HEK293 (cell line): ENCODE measurements around the gene GPX3.

Source experiments
- CTCF ChIA-PET: fragments of 350-600 bp; formaldehyde crosslinking; extraction: SDS; loops from one replicate; lab custom pipeline; 2021; ENCODE audit warnings: antibody characterized with exemption; lab: Yijun Ruan, JAX
- POLR2A ChIA-PET: fragments of 300-600 bp; formaldehyde crosslinking; extraction: SDS; loops from one replicate; lab custom pipeline; 2020; ENCODE audit warnings: antibody characterized with exemption, inconsistent platforms; lab: Yijun Ruan, JAX
- H3K27ac ChIP-seq: fragments of 200-500 bp; sonication (Bioruptor generic); 2 replicates; pipeline ENCODE4 v1.5.1; 2014; ENCODE audit warnings: low read depth, low read length, control low read depth, inconsistent platforms; ENCODE audit errors: extremely low read depth
- H3K36me3 ChIP-seq, 2 experiments: fragments of 200-500 bp in 1 of 2; sonication (Bioruptor generic) in 1 of 2; 1 replicate in 1 of 2; 2 replicates in 1 of 2; pipeline ENCODE4 v1.5.1; 2014 to 2017; ENCODE audit warnings: inconsistent platforms in 2 of 2, low read length in 2 of 2; ENCODE audit not compliant: control insufficient read depth in 2 of 2, insufficient read depth in 1 of 2
- H3K4me1 ChIP-seq: fragments of 200-500 bp; sonication (Bioruptor generic); 2 replicates; pipeline ENCODE4 v1.5.1; 2014; ENCODE audit warnings: mild to moderate bottlenecking, low read length, inconsistent platforms; ENCODE audit not compliant: control insufficient read depth, insufficient read depth
- H3K4me3 ChIP-seq: 2 replicates; pipeline ENCODE4 v1.5.1; 2011; ENCODE audit warnings: low read depth, mild to moderate bottlenecking, control low read depth, low read length, moderate library complexity
- H3K9me3 ChIP-seq: fragments of 200-500 bp; sonication (Bioruptor generic); 2 replicates; pipeline ENCODE4 v1.5.1; 2014; ENCODE audit warnings: low read depth, low read length, inconsistent platforms; ENCODE audit not compliant: control insufficient read depth, insufficient read depth
- HOXC10 ChIP-seq: sonication (generic); formaldehyde crosslinking; IDR thresholded peaks from 2 replicates; pipeline ENCODE4 v1.8.1; 2023; ENCODE audit warnings: mild to moderate bottlenecking, missing genetic modification reagents
- KLF16 ChIP-seq: fragments of 450-650 bp; formaldehyde crosslinking; IDR thresholded peaks from 2 replicates; pipeline ENCODE4 v1.5.1; 2017; ENCODE audit warnings: missing biosample characterization, missing genetic modification characterization
- PRDM10 ChIP-seq: fragments of 450-650 bp; formaldehyde crosslinking; IDR thresholded peaks from 2 replicates; pipeline ENCODE4 v1.5.1; 2016; ENCODE audit warnings: missing biosample characterization, missing genetic modification characterization
- WT1 ChIP-seq: fragments of 450-650 bp; formaldehyde crosslinking; IDR thresholded peaks from 2 replicates; pipeline ENCODE4 v1.5.1; 2016; ENCODE audit warnings: missing biosample characterization, missing genetic modification characterization
- ZBTB21 ChIP-seq: fragments of 450-650 bp; formaldehyde crosslinking; IDR thresholded peaks from 2 replicates; pipeline ENCODE4 v1.5.1; 2017; ENCODE audit warnings: missing biosample characterization, missing genetic modification characterization
- ZFP37 ChIP-seq: fragments of 450-650 bp; formaldehyde crosslinking; IDR thresholded peaks from 2 replicates; pipeline ENCODE4 v1.5.1; 2016; ENCODE audit warnings: missing biosample characterization, missing genetic modification characterization
- ZNF184 ChIP-seq: fragments of 450-650 bp; IDR thresholded peaks from 2 replicates; pipeline ENCODE4 v1.5.1; 2018; ENCODE audit warnings: missing biosample characterization, mild to moderate bottlenecking, missing genetic modification characterization
- ZNF19 ChIP-seq: fragments of 450-650 bp; formaldehyde crosslinking; IDR thresholded peaks from 2 replicates; pipeline ENCODE4; 2016; ENCODE audit warnings: missing biosample characterization, missing genetic modification characterization, low read depth
- ZNF202 ChIP-seq: fragments of 450-650 bp; formaldehyde crosslinking; IDR thresholded peaks from 2 replicates; pipeline ENCODE4 v1.5.1; 2016; ENCODE audit warnings: missing biosample characterization, missing genetic modification characterization, borderline replicate concordance
- ZNF211 ChIP-seq: fragments of 450-650 bp; formaldehyde crosslinking; IDR thresholded peaks from 2 replicates; pipeline ENCODE4 v1.5.1; 2016; ENCODE audit warnings: low read depth, missing biosample characterization, missing genetic modification characterization
- ZNF311 ChIP-seq: fragments of 450-650 bp; formaldehyde crosslinking; IDR thresholded peaks from 2 replicates; pipeline ENCODE4 v1.5.1; 2017; ENCODE audit warnings: missing biosample characterization, missing genetic modification characterization, borderline replicate concordance
- ZNF341 ChIP-seq: fragments of 450-650 bp; formaldehyde crosslinking; IDR thresholded peaks from 2 replicates; pipeline ENCODE4; 2016; ENCODE audit warnings: low read depth, missing biosample characterization, missing genetic modification characterization
- ZNF37A ChIP-seq: fragments of 450-650 bp; IDR thresholded peaks from 2 replicates; pipeline ENCODE4 v1.5.1; 2018; ENCODE audit warnings: missing biosample characterization, missing genetic modification characterization
- ZNF530 ChIP-seq: fragments of 450-650 bp; formaldehyde crosslinking; IDR thresholded peaks from 2 replicates; pipeline ENCODE4 v1.5.1; 2016; ENCODE audit warnings: low read depth, missing biosample characterization, missing genetic modification characterization
- ZNF610 ChIP-seq: fragments of 450-650 bp; formaldehyde crosslinking; IDR thresholded peaks from 2 replicates; pipeline ENCODE4 v1.5.1; 2016; ENCODE audit warnings: missing biosample characterization, missing genetic modification characterization, borderline replicate concordance
- ZNF76 ChIP-seq: fragments of 450-650 bp; formaldehyde crosslinking; IDR thresholded peaks from 2 replicates; pipeline ENCODE4; 2016; ENCODE audit warnings: low read depth, missing biosample characterization, missing genetic modification characterization, borderline replicate concordance
- TF ChIP-seq, protein P1 (sequence below): fragments of 450-650 bp; formaldehyde crosslinking; IDR thresholded peaks from 2 replicates; pipeline ENCODE4 v1.5.1; 2016; ENCODE audit warnings: missing biosample characterization, missing genetic modification characterization, low read depth
- TF ChIP-seq, protein P2 (sequence below): fragments of 450-650 bp; formaldehyde crosslinking; IDR thresholded peaks from 2 replicates; pipeline ENCODE4 v1.5.1; 2016; ENCODE audit warnings: missing biosample characterization, missing genetic modification characterization
- TF ChIP-seq, protein P3 (sequence below): fragments of 450-650 bp; formaldehyde crosslinking; IDR thresholded peaks from 2 replicates; pipeline ENCODE4 v1.5.1; 2017; ENCODE audit warnings: missing biosample characterization, missing genetic modification characterization
- TF ChIP-seq, protein P4 (sequence below): fragments of 450-650 bp; formaldehyde crosslinking; IDR thresholded peaks from 2 replicates; pipeline ENCODE4; 2016; ENCODE audit warnings: missing biosample characterization, missing genetic modification characterization
- TF ChIP-seq, protein P5 (sequence below): fragments of 450-650 bp; formaldehyde crosslinking; IDR thresholded peaks from 2 replicates; pipeline ENCODE4 v1.5.1; 2016; ENCODE audit warnings: missing biosample characterization, missing genetic modification characterization

GPX3 gene

GRCh38 chr5:151053796-151054462 is 33.5 kb downstream of the GPX3 start (continued):
- TF ChIP-seq, protein P1, sequence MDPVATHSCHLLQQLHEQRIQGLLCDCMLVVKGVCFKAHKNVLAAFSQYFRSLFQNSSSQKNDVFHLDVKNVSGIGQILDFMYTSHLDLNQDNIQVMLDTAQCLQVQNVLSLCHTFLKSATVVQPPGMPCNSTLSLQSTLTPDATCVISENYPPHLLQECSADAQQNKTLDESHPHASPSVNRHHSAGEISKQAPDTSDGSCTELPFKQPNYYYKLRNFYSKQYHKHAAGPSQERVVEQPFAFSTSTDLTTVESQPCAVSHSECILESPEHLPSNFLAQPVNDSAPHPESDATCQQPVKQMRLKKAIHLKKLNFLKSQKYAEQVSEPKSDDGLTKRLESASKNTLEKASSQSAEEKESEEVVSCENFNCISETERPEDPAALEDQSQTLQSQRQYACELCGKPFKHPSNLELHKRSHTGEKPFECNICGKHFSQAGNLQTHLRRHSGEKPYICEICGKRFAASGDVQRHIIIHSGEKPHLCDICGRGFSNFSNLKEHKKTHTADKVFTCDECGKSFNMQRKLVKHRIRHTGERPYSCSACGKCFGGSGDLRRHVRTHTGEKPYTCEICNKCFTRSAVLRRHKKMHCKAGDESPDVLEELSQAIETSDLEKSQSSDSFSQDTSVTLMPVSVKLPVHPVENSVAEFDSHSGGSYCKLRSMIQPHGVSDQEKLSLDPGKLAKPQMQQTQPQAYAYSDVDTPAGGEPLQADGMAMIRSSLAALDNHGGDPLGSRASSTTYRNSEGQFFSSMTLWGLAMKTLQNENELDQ (tag by site-specific recombination) = no peak
- TF ChIP-seq ZNF530 (tag by site-specific recombination) = no peak

DNA sequence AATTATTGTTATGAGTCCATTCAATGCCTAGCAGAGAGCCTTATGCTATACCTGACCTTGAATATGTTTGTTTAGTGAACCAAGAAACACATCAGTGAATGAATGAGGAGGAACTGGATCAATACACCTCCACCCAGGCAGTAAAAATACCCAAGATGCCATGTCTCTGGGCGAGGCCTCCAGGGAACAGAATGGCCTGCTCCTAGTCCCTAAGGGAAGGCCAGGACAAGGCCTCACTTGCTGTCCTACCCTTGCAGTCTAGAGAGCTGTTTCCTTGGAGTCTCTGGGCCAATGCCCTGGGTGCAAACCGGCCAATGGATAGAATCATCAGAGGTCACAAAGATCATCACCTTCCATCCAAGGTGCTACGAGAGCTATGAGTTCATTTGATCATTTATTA is 34.3 kb downstream of the GPX3 start:
- peaks cover 19 to 77% of the 10 kb centered on the region in 2 experiments; a peak in 2 of 3 replicates for H3K36me3 ChIP-seq
- H3K4me3 ChIP-seq = no peak overlapping the region
- H3K27ac ChIP-seq = no peak overlapping the region
- no peaks in the 10 kb centered on the region for H3K4me1 ChIP-seq
- ChIA-PET POLR2A (no interaction called here), CTCF (interaction anchor here (0.7 to 1.5 kb wide), 2 partner anchors 61 to 401 kb away, joined by 3 to 9 read pairs; no protein-coding TSS in a partner anchor)
- H3K9me3 ChIP-seq = no peaks in the 10 kb centered on the region
- TF ChIP-seq HOXC10 (CRISPR knock-in tag) (no peak), ZNF211 (tag by site-specific recombination) (no peak), WT1 (tag by site-specific recombination) (no peak), ZNF311 (tag by site-specific recombination) (no peak), ZBTB21 (tag by site-specific recombination) (no peak), ZNF76 (tag by site-specific recombination) (no peak), ZFP37 (tag by site-specific recombination) (no peak), ZNF610 (tag by site-specific recombination) (no peak)
- TF ChIP-seq, protein P2, sequence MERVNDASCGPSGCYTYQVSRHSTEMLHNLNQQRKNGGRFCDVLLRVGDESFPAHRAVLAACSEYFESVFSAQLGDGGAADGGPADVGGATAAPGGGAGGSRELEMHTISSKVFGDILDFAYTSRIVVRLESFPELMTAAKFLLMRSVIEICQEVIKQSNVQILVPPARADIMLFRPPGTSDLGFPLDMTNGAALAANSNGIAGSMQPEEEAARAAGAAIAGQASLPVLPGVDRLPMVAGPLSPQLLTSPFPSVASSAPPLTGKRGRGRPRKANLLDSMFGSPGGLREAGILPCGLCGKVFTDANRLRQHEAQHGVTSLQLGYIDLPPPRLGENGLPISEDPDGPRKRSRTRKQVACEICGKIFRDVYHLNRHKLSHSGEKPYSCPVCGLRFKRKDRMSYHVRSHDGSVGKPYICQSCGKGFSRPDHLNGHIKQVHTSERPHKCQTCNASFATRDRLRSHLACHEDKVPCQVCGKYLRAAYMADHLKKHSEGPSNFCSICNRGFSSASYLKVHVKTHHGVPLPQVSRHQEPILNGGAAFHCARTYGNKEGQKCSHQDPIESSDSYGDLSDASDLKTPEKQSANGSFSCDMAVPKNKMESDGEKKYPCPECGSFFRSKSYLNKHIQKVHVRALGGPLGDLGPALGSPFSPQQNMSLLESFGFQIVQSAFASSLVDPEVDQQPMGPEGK (tag by site-specific recombination) = no peak
- TF ChIP-seq, protein P3, sequence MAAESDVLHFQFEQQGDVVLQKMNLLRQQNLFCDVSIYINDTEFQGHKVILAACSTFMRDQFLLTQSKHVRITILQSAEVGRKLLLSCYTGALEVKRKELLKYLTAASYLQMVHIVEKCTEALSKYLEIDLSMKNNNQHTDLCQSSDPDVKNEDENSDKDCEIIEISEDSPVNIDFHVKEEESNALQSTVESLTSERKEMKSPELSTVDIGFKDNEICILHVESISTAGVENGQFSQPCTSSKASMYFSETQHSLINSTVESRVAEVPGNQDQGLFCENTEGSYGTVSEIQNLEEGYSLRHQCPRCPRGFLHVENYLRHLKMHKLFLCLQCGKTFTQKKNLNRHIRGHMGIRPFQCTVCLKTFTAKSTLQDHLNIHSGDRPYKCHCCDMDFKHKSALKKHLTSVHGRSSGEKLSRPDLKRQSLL (tag by site-specific recombination) = no peak
- TF ChIP-seq, protein P4, sequence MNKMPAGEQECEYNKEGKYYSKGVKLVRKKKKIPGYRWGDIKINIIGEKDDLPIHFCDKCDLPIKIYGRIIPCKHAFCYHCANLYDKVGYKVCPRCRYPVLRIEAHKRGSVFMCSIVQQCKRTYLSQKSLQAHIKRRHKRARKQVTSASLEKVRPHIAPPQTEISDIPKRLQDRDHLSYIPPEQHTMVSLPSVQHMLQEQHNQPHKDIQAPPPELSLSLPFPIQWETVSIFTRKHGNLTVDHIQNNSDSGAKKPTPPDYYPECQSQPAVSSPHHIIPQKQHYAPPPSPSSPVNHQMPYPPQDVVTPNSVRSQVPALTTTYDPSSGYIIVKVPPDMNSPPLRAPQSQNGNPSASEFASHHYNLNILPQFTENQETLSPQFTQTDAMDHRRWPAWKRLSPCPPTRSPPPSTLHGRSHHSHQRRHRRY (tag by site-specific recombination) = no peak
- TF ChIP-seq, protein P5, sequence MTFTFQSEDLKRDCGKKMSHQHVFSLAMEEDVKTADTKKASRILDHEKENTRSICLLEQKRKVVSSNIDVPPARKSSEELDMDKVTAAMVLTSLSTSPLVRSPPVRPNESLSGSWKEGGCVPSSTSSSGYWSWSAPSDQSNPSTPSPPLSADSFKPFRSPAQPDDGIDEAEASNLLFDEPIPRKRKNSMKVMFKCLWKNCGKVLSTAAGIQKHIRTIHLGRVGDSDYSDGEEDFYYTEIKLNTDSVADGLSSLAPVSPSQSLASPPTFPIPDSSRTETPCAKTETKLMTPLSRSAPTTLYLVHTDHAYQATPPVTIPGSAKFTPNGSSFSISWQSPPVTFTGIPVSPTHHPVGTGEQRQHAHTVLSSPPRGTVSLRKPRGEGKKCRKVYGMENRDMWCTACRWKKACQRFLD (tag by site-specific recombination) = no peak

- ChIA-PET POLR2A (no interaction called here), CTCF (interaction anchor here (0.7 to 1.5 kb wide), 2 partner anchors 60 to 401 kb away, joined by 3 to 9 read pairs; no protein-coding TSS in a partner anchor)
- no peaks in the 10 kb centered on the region for H3K9me3 ChIP-seq
- H3K4me1 ChIP-seq = no peaks in the 10 kb centered on the region
- H3K36me3 ChIP-seq = peaks cover 20 to 77% of the 10 kb centered on the region in 2 experiments; a peak in 2 of 3 replicates
- H3K27ac ChIP-seq = no peak overlapping the region
- H3K4me3 ChIP-seq = no peak overlapping the region
- TF ChIP-seq ZNF202 (tag by site-specific recombination) = no peak
- no peak for TF ChIP-seq ZNF19 (tag by site-specific recombination)
- TF ChIP-seq ZNF37A (tag by site-specific recombination) = no peak
- TF ChIP-seq PRDM10 = no peak
- no peak for TF ChIP-seq ZNF341
- TF ChIP-seq ZNF184 (tag by site-specific recombination) = no peak
- TF ChIP-seq KLF16 (tag by site-specific recombination) = no peak
These were observed 34.9 kb downstream of the GPX3 start for GRCh38 chr5:151055336-151055735.
